ENCODE data around the gene NCLN. TPM values are rescaled to one million over a fixed set of nuclear protein-coding genes. Genes with fewer than 3 reads are reported as not detected.

Gene NCLN
- total and polyA plus RNA-seq, 2 donors (not counting 1 experiment from before 2014, with no cell fraction given) = 33.0 to 35.8 TPM

- DNase-seq (ENCODE audit: low read depth in 2 of 2) = peak; percentile 33 to 73
- Histone ChIP-seq H4K20me1 (ENCODE audit: control insufficient read depth, extremely low read depth, insufficient read depth, low read length) (no peaks in the 10 kb centered on the region), H3K4me3 (replicated peaks in 1 of 4; ENCODE audit: control extremely low read depth in 1 of 4, insufficient read depth in 1 of 4, low read depth in 3 of 4, low read length in 4 of 4) (no peak overlapping the region), H3K9ac (ENCODE audit: insufficient read depth, low read length) (no peak overlapping the region), H3K27me3 (ENCODE audit: control insufficient read depth, insufficient read depth, low read length) (no peaks in the 10 kb centered on the region), H3K9me3 (ENCODE audit: control insufficient read depth, insufficient read depth, low read depth, low read length) (no peaks in the 10 kb centered on the region), H3K4me1 (ENCODE audit: control insufficient read depth, extremely low read depth, insufficient read depth, low read length) (peaks cover 11% of the 10 kb centered on the region), H3K79me2 (ENCODE audit: control insufficient read depth, insufficient read depth, low read length) (no peaks in the 10 kb centered on the region), H2AFZ (ENCODE audit: low read length) (peak overlapping the region; percentile 30), H3K27ac (ENCODE audit: insufficient read depth, low read length) (peak overlapping the region; percentile 54), H3K4me2 (ENCODE audit: extremely low read depth, insufficient read depth, low read length) (peak overlapping the region; percentile 59), H3K36me3 (ENCODE audit: control insufficient read depth, insufficient read depth, low read length) (no peaks in the 10 kb centered on the region)
- TF ChIP-seq CTCF (conservative IDR thresholded peaks at IDR 0.05 in 1 of 2, IDR thresholded peaks at IDR 0.05 in 1 of 2; ENCODE audit: low read depth in 1 of 2, low read length in 2 of 2) (no peak), EZH2 (IDR thresholded peaks at IDR 0.05; ENCODE audit: low read length, missing control alignments) (no peak)
Observed at GRCh38 chr19:3176715-3177501, 8.8 kb upstream of the NCLN start.

DNA sequence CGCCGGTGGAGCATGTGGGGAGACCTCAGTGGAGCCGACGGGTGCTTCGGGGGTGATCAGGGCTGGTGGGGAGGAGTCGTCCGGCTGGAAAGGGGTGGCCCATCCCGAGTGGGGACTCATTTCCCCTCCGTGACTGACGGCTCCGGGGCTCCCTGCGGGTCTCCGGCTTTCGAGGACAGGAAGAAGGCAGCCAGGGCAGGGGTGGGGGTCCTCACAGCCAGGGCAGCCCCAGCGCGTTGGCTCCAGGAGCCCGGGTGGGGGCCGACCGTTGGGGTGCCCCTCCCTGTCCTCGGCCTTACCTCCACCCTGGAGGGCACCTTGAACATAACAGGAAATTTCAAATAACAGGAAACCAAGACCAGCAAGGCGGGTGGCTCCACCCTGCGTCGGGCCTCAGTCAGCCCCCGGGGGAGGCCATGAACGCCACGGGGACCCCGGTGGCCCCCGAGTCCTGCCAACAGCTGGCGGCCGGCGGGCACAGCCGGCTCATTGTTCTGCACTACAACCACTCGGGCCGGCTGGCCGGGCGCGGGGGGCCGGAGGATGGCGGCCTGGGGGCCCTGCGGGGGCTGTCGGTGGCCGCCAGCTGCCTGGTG, 7.3 kb upstream of the NCLN start, which contains the start of gene S1PR4:
Gene S1PR4, plus strand, starts transcription at position 393 of the 596 bp plus-strand sequence. Its CDS starts 24 bp downstream, at position 417.
- Histone ChIP-seq H3K36me3 (ENCODE audit: control insufficient read depth, insufficient read depth, low read length) (no peaks in the 10 kb centered on the region), H4K20me1 (ENCODE audit: control insufficient read depth, extremely low read depth, insufficient read depth, low read length) (no peaks in the 10 kb centered on the region), H3K9ac (ENCODE audit: insufficient read depth, low read length) (no peak within 1 kb of the TSS), H3K27ac (ENCODE audit: insufficient read depth, low read length) (no peak within 1 kb of the TSS), H2AFZ (ENCODE audit: low read length) (no peak within 1 kb of the TSS), H3K27me3 (ENCODE audit: control insufficient read depth, insufficient read depth, low read length) (no peaks in the 10 kb centered on the region), H3K4me3 (replicated peaks in 1 of 4; ENCODE audit: control extremely low read depth in 1 of 4, insufficient read depth in 1 of 4, low read depth in 3 of 4, low read length in 4 of 4) (no peak within 1 kb of the TSS), H3K4me2 (ENCODE audit: extremely low read depth, insufficient read depth, low read length) (no peak within 1 kb of the TSS), H3K9me3 (ENCODE audit: control insufficient read depth, insufficient read depth, low read depth, low read length) (no peaks in the 10 kb centered on the region), H3K79me2 (ENCODE audit: control insufficient read depth, insufficient read depth, low read length) (no peaks in the 10 kb centered on the region), H3K4me1 (ENCODE audit: control insufficient read depth, extremely low read depth, insufficient read depth, low read length) (peaks cover 11% of the 10 kb centered on the region)
- TF ChIP-seq EZH2 (IDR thresholded peaks at IDR 0.05; ENCODE audit: low read length, missing control alignments) (no peak), CTCF (conservative IDR thresholded peaks at IDR 0.05 in 1 of 2, IDR thresholded peaks at IDR 0.05 in 1 of 2; ENCODE audit: low read depth in 1 of 2, low read length in 2 of 2) (no peak)
- no peak for DNase-seq (ENCODE audit: low read depth in 2 of 2)

- DNase-seq (ENCODE audit: low read depth in 2 of 2) = no peak
- Histone ChIP-seq H3K9me3 (ENCODE audit: control insufficient read depth, insufficient read depth, low read depth, low read length) (no peaks in the 10 kb centered on the region), H3K4me3 (replicated peaks in 1 of 4; ENCODE audit: control extremely low read depth in 1 of 4, insufficient read depth in 1 of 4, low read depth in 3 of 4, low read length in 4 of 4) (no peak overlapping the region), H3K27me3 (ENCODE audit: control insufficient read depth, insufficient read depth, low read length) (no peaks in the 10 kb centered on the region), H3K79me2 (ENCODE audit: control insufficient read depth, insufficient read depth, low read length) (no peaks in the 10 kb centered on the region), H4K20me1 (ENCODE audit: control insufficient read depth, extremely low read depth, insufficient read depth, low read length) (no peaks in the 10 kb centered on the region), H3K9ac (ENCODE audit: insufficient read depth, low read length) (no peak overlapping the region), H3K36me3 (ENCODE audit: control insufficient read depth, insufficient read depth, low read length) (no peaks in the 10 kb centered on the region), H3K4me1 (ENCODE audit: control insufficient read depth, extremely low read depth, insufficient read depth, low read length) (peaks cover 11% of the 10 kb centered on the region), H3K27ac (ENCODE audit: insufficient read depth, low read length) (no peak overlapping the region), H3K4me2 (ENCODE audit: extremely low read depth, insufficient read depth, low read length) (no peak overlapping the region), H2AFZ (ENCODE audit: low read length) (no peak overlapping the region)
- TF ChIP-seq CTCF (conservative IDR thresholded peaks at IDR 0.05 in 1 of 2, IDR thresholded peaks at IDR 0.05 in 1 of 2; ENCODE audit: low read depth in 1 of 2, low read length in 2 of 2) (no peak), EZH2 (IDR thresholded peaks at IDR 0.05; ENCODE audit: low read length, missing control alignments) (no peak)
Observed at GRCh38 chr19:3178973-3179738, 6.6 kb upstream of the NCLN start.
